A549 (cell line): ENCODE data around the gene CELF5. TPM values are rescaled to one million over a fixed set of nuclear protein-coding genes. Genes with fewer than 3 reads are reported as not detected.

Source experiments
- ATAC-seq, 2 experiments: fragments of 200-7000 bp in 1 of 2; fragments of >200 bp in 1 of 2; cut with Nextera tagmentation in 1 of 2; cut with Tn5 transposase in 1 of 2; 3 replicates each; pipeline versions ENCODE4 v1.8.0 to v1.9.1; 2018 to 2020; ENCODE audit warnings: mild to moderate bottlenecking in 1 of 2, moderate library complexity in 1 of 2
- CTCF ChIA-PET: fragments of 300-600 bp; sonication (Branson Sonifier 250); formaldehyde crosslinking; extraction: SDS; loops from one replicate; lab custom pipeline; 2021; ENCODE audit warnings: antibody characterized with exemption, inconsistent platforms; lab: Yijun Ruan, JAX
- POLR2A ChIA-PET: fragments of 350-600 bp; formaldehyde crosslinking; extraction: SDS; loops from one replicate; lab custom pipeline; 2021; ENCODE audit warnings: antibody characterized with exemption, inconsistent platforms; lab: Yijun Ruan, JAX
- DNase-seq, 2 experiments: peaks; one replicate each; pipeline versions ENCODE4 v3.0.0 to v3.0.0-alpha.2; 2011 to 2016; ENCODE audit warnings: low read depth in 1 of 2, low spot score in 1 of 2
- FAIRE-seq: peaks from 2 replicates; lab custom pipeline; 2011; peaks lifted over from hg19 to GRCh38; lab: Jason Lieb, UNC
- H3K27ac ChIP-seq, 2 experiments: fragments of >200 bp; sonication (Bioruptor Twin); formaldehyde crosslinking; 3 replicates each; pipeline ENCODE4 v1.5.1; 2016 to 2017
- H3K4me1 ChIP-seq: fragments of >200 bp; sonication (Bioruptor Twin); formaldehyde crosslinking; 3 replicates; pipeline ENCODE4 v1.6.1; 2016
- H3K4me2 ChIP-seq: fragments of >200 bp; sonication (Bioruptor Twin); formaldehyde crosslinking; 3 replicates; pipeline ENCODE4 v1.6.1; 2016
- H3K4me3 ChIP-seq: fragments of >200 bp; sonication (Bioruptor Twin); formaldehyde crosslinking; 3 replicates; pipeline ENCODE4 v1.5.1; 2016
- H3K9me3 ChIP-seq: fragments of >200 bp; sonication (Bioruptor Twin); formaldehyde crosslinking; 3 replicates; pipeline ENCODE4 v1.6.1; 2016
- CEBPB ChIP-seq, 2 experiments: fragments of >200 bp in 1 of 2; sonication (Bioruptor Twin) in 1 of 2; formaldehyde crosslinking in 1 of 2; IDR thresholded peaks; 2 replicates each; pipeline ENCODE4 v1.6.1; 2012 to 2016
- CHD4 ChIP-seq: fragments of 200-600 bp; sonication (generic); IDR thresholded peaks from 2 replicates; pipeline ENCODE4 v1.6.1; 2016; ENCODE audit warnings: antibody characterized with exemption, mild to moderate bottlenecking, borderline replicate concordance
- EHF ChIP-seq: fragments of 250-450 bp; sonication (Bioruptor Pico); IDR thresholded peaks from 2 replicates; pipeline ENCODE4 v1.5.0; 2020; ENCODE audit warnings: mild to moderate bottlenecking
- ELK1 ChIP-seq: fragments of 150-350 bp; IDR thresholded peaks from 2 replicates; pipeline ENCODE4 v1.6.1; 2014; ENCODE audit warnings: low read depth, mild to moderate bottlenecking, low read length
- EP300 ChIP-seq, 2 experiments: fragments of >200 bp; sonication (Bioruptor Twin); formaldehyde crosslinking; IDR thresholded peaks; 2 replicates in 1 of 2; 3 replicates in 1 of 2; pipeline ENCODE4 v1.6.1; 2016 to 2017
- JUN ChIP-seq, 2 experiments: fragments of >200 bp; sonication (Bioruptor Twin); formaldehyde crosslinking; IDR thresholded peaks; 2 replicates in 1 of 2; 3 replicates in 1 of 2; pipeline ENCODE4 v1.6.1; 2016 to 2017
- KDM5A ChIP-seq: fragments of 200-600 bp; sonication (generic); IDR thresholded peaks from 2 replicates; pipeline ENCODE4 v1.6.1; 2016; ENCODE audit warnings: antibody characterized with exemption, mild to moderate bottlenecking
- NPAS2 ChIP-seq: fragments of 250-450 bp; sonication (Bioruptor Pico); IDR thresholded peaks from 2 replicates; pipeline ENCODE4 v1.8.0; 2022; ENCODE audit warnings: mild to moderate bottlenecking, moderate library complexity, borderline replicate concordance
- POLR2AphosphoS2 ChIP-seq: conservative IDR thresholded peaks from 2 replicates; pipeline ENCODE4 v1.6.1; 2012; ENCODE audit warnings: low read length, improper control_type of control experiment, inconsistent platforms
- RAD21 ChIP-seq, 2 experiments: fragments of >200 bp in 1 of 2; sonication (Bioruptor Twin) in 1 of 2; formaldehyde crosslinking in 1 of 2; IDR thresholded peaks in 1 of 2; conservative IDR thresholded peaks in 1 of 2; 2 replicates in 1 of 2; 3 replicates in 1 of 2; pipeline ENCODE4 v1.6.1; 2012 to 2018; ENCODE audit warnings: inconsistent platforms in 1 of 2
- SMC3 ChIP-seq: fragments of >200 bp; sonication (Bioruptor Twin); formaldehyde crosslinking; IDR thresholded peaks from 3 replicates; pipeline ENCODE4 v1.6.1; 2018; ENCODE audit warnings: inconsistent platforms
- TP53 ChIP-seq: fragments of 250-450 bp; sonication (Bioruptor Pico); IDR thresholded peaks from 2 replicates; pipeline ENCODE4 v1.5.0; 2021; ENCODE audit warnings: mild to moderate bottlenecking, moderate library complexity
- WGBS: methylation state at CpG from one replicate; pipeline ENCODE4 v1.1.6; 2017; ENCODE audit errors: missing lambda C conversion rate; 5-methylcytosine and 5-hydroxymethylcytosine counted together
- polyA plus RNA-seq, 4 experiments: library from polyadenylated mRNA; depleted of rRNA in 3 of 4; stranded (reverse); fragments of >200 nt; fragmentation: RNase III in 1 of 4; extraction: RNeasy Plus Mini Kit Qiagen cat#74134 plus additional on column Dnase treatment in 1 of 4; gene quantifications; 2 replicates in 3 of 4; 3 replicates in 1 of 4; pipeline ENCODE4 v1.2.3, GENCODE V29; 2011 to 2017
- TF ChIP-seq, protein P1 (sequence below): fragments of 250-450 bp; sonication (Bioruptor Pico); IDR thresholded peaks from 2 replicates; pipeline ENCODE4 v1.5.0; 2021; ENCODE audit warnings: mild to moderate bottlenecking, moderate library complexity, borderline replicate concordance

Gene CELF5
- polyA plus RNA-seq, 2 of the 4 experiments (the other 2 are of a cell fraction), result 0.31 to 0.61 TPM

DNA sequence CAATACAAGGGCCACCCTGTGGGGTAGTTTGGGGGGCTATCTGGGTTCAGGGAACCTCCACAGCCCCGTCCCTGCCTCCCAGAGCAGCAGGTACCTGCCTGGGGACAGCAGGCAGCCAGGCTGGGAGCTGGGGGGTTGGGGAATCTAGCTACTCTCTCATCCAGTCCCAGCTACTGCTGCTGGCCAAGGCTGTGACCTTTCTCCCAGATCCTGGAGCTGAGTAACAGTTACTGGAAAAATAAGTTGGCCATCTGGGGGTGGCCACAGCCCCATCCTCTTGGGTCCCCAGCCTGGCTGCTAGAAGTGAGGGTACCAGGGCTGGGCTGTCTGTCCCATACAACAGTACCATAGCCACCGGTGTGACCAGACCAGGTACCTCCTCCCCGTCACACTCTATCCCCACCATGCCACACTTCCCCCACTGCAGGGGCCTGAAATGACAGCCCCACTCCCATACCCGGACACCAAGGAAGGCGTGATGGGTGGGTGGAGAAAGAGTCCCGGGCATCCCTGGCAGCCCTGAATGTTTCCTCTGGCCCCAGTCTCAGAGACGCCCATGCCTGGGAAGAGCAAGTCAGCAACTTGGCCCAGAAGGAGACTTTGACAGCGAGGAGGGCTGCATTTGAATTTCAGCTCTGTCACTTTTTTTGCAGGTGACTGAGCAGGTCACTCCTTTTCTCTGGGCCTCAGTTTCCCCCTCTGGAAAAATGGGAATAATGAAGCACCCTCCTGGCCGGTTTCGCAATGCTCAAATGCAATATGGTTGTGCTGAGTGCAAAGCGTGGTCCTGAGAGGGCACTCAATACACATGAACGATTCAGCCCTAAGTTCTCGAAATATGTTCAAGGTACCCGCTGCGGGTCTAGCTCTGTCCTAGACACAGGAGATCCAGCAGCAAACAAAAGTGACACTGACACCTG is 111.2 kb downstream of the CELF5 start:
- Histone ChIP-seq H3K4me3 (no peak overlapping the region), H3K9me3 (no peaks in the 10 kb centered on the region), H3K4me2 (peak overlapping the region; percentile 81), H3K4me1 (peaks cover 45% of the 10 kb centered on the region), H3K27ac (peak overlapping the region; percentile 85 to 94)
- CTCF ChIA-PET, result interaction anchor here (0.7 to 2.2 kb wide), 6 partner anchors 30 to 137 kb away, joined by 3 to 15 read pairs (median 4); no protein-coding TSS in a partner anchor
- ATAC-seq (peak; percentile 23 to 48; a peak in 4 of 6 replicates), DNase-seq (no peak), FAIRE-seq (no peak)
- POLR2A ChIA-PET, result interaction anchor here (0.6 kb wide), 1 partner anchor 137 kb away, joined by 3 read pairs; no protein-coding TSS in a partner anchor
- TF ChIP-seq KDM5A (no peak), CEBPB (IDR thresholded peaks at IDR 0.05) (peak; percentile 46 to 78; a peak in 3 of 4 replicates)
- WGBS, result 90% methylated on average over 11 of the region's 15 CpGs

DNA sequence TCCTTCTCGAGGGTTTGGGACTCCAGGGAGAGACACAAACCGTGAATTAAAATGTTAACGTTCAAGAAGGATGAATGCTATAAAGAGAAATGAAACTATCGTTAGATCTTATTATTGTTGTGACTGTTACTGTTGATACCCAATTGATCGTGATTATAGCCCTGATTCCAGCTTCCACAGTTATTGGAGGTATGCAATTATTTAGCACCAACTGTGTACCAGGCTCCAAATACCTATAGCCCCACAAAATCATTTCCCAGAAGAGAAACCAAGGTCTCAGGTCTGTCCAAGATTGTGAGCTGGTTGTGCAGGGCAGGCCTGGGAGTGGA is 111.9 kb downstream of the CELF5 start:
- WGBS, result 70% methylated on average over 5 of the region's 5 CpGs
- Histone ChIP-seq H3K4me3 (no peak overlapping the region), H3K4me1 (peaks cover 45% of the 10 kb centered on the region), H3K27ac (peak overlapping the region; percentile 85 to 94), H3K4me2 (peak overlapping the region; percentile 81), H3K9me3 (no peaks in the 10 kb centered on the region)
- TF ChIP-seq CEBPB (IDR thresholded peaks at IDR 0.05) (no peak), POLR2AphosphoS2 (no peak), JUN (IDR thresholded peaks at IDR 0.05) (no peak), EP300 (IDR thresholded peaks at IDR 0.05) (no peak), ELK1 (no peak), TP53 (CRISPR knock-in tag) (no peak), EHF (CRISPR knock-in tag) (no peak)
- TF ChIP-seq, protein P1, sequence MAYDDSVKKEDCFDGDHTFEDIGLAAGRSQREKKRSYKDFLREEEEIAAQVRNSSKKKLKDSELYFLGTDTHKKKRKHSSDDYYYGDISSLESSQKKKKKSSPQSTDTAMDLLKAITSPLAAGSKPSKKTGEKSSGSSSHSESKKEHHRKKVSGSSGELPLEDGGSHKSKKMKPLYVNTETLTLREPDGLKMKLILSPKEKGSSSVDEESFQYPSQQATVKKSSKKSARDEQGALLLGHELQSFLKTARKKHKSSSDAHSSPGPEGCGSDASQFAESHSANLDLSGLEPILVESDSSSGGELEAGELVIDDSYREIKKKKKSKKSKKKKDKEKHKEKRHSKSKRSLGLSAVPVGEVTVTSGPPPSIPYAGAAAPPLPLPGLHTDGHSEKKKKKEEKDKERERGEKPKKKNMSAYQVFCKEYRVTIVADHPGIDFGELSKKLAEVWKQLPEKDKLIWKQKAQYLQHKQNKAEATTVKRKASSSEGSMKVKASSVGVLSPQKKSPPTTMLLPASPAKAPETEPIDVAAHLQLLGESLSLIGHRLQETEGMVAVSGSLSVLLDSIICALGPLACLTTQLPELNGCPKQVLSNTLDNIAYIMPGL (CRISPR knock-in tag), result no peak
- DNase-seq (no peak), FAIRE-seq (no peak), ATAC-seq (peak in 1 of 2 experiments; percentile 41; a peak in 2 of 6 replicates)
- ChIA-PET CTCF (interaction anchor here (1.1 to 2.2 kb wide), 4 partner anchors 93 to 136 kb away, joined by 3 to 15 read pairs (median 6); no protein-coding TSS in a partner anchor), POLR2A (interaction anchor here (0.5 to 0.6 kb wide), 2 partner anchors 130 to 137 kb away, joined by 3 read pairs; no protein-coding TSS in a partner anchor)

GRCh38 chr19:3336680-3337523 is 112.4 kb downstream of the CELF5 start:
- Histone ChIP-seq H3K4me2 (peak overlapping the region; percentile 81), H3K4me3 (no peak overlapping the region), H3K9me3 (no peaks in the 10 kb centered on the region), H3K4me1 (peaks cover 45% of the 10 kb centered on the region), H3K27ac (peak overlapping the region; percentile 85 to 94)
- FAIRE-seq (no peak), ATAC-seq (peak; percentile 84 to 85), DNase-seq (peak in 1 of 2 experiments; percentile 79)
- TF ChIP-seq RAD21 (conservative IDR thresholded peaks at IDR 0.05 in 1 of 2, IDR thresholded peaks at IDR 0.05 in 1 of 2) (peak in 1 of 2 experiments; percentile 27; a peak in 1 of 5 replicates), CHD4 (no peak), JUN (IDR thresholded peaks at IDR 0.05) (peak in 1 of 2 experiments; percentile 51; a peak in 2 of 5 replicates), NPAS2 (CRISPR knock-in tag) (no peak), EP300 (IDR thresholded peaks at IDR 0.05) (peak; percentile 30 to 52; a peak in 2 of 5 replicates), SMC3 (peak; percentile 15; the same call in 1 of the 3 replicates)
- ChIA-PET POLR2A (interaction anchor here (0.5 to 0.6 kb wide), 2 partner anchors 129 to 136 kb away, joined by 3 read pairs; no protein-coding TSS in a partner anchor), CTCF (interaction anchor here (1.2 to 2.1 kb wide), 2 partner anchors 93 to 132 kb away, joined by 4 to 15 read pairs; no protein-coding TSS in a partner anchor)
- WGBS, result 25% methylated on average over 13 of the region's 22 CpGs
